H1 (cell line): Measurements from ENCODE around the gene KSR2. TPM values are rescaled to one million over a fixed set of nuclear protein-coding genes. Genes with fewer than 3 reads are reported as not detected.

Experiments used
- CTCF ChIA-PET: fragments of 300-600 bp; sonication (Branson Sonifier 250); formaldehyde crosslinking; loops from one replicate; lab custom pipeline; 2021; ENCODE audit not compliant: partially characterized antibody; lab: Charles Lee
- POLR2A ChIA-PET: fragments of 300-600 bp; sonication (Branson Sonifier 250); formaldehyde crosslinking; loops from one replicate; lab custom pipeline; 2021; ENCODE audit warnings: inconsistent platforms; ENCODE audit not compliant: partially characterized antibody; lab: Charles Lee
- DNase-seq, 2 experiments: peaks; one replicate each; pipeline versions ENCODE4 v3.0.0 to v3.0.0-alpha.2; 2010 to 2022; ENCODE audit warnings: low spot score in 2 of 2, low read depth in 1 of 2, mixed read lengths in 1 of 2
- FAIRE-seq: peaks from 2 replicates; lab custom pipeline; 2011; peaks lifted over from hg19 to GRCh38; lab: Jason Lieb, UNC
- H2AFZ ChIP-seq: 2 replicates; pipeline ENCODE4 v1.8.1; 2012; ENCODE audit warnings: low read length, inconsistent platforms
- H2AK5ac ChIP-seq: 2 replicates; pipeline ENCODE4 v1.6.1; 2013; ENCODE audit warnings: low read depth, low read length
- H2BK120ac ChIP-seq: replicated peaks from 2 replicates; pipeline ENCODE3; 2013; ENCODE audit warnings: low read depth, low read length, inconsistent platforms
- H2BK12ac ChIP-seq: 2 replicates; pipeline ENCODE4 v1.6.1; 2013; ENCODE audit warnings: low read depth, low read length
- H2BK15ac ChIP-seq: 2 replicates; pipeline ENCODE4 v1.6.1; 2013; ENCODE audit warnings: low read length
- H2BK20ac ChIP-seq: 2 replicates; pipeline ENCODE4 v1.6.1; 2013; ENCODE audit warnings: low read length
- H2BK5ac ChIP-seq: 2 replicates; pipeline ENCODE4 v1.6.1; 2013; ENCODE audit warnings: low read depth, low read length
- H3K14ac ChIP-seq: 2 replicates; pipeline ENCODE4 v1.6.1; 2013; ENCODE audit warnings: inconsistent platforms; ENCODE audit not compliant: insufficient read length
- H3K18ac ChIP-seq: 2 replicates; pipeline ENCODE4 v1.6.1; 2013; ENCODE audit warnings: low read length; ENCODE audit errors: extremely low read depth
- H3K23ac ChIP-seq: 2 replicates; pipeline ENCODE4 v1.6.1; 2013; ENCODE audit warnings: inconsistent platforms; ENCODE audit not compliant: insufficient read length
- H3K23me2 ChIP-seq: 2 replicates; pipeline ENCODE4 v1.6.1; 2013; ENCODE audit warnings: low read depth, low read length
- H3K27ac ChIP-seq: 2 replicates; pipeline ENCODE4 v1.6.1; 2011; ENCODE audit warnings: low read depth, low read length, inconsistent platforms
- H3K27me3 ChIP-seq, 4 experiments: replicated peaks in 1 of 4; 1 replicate in 1 of 4; 2 replicates in 3 of 4; pipeline versions ENCODE4 v1.6.1 to v1.8.1; 2011 to 2013; ENCODE audit warnings: low read length in 3 of 4, mild to moderate bottlenecking in 3 of 4, inconsistent platforms in 2 of 4, mixed read lengths in 2 of 4, moderate library complexity in 1 of 4; ENCODE audit not compliant: control insufficient read depth in 3 of 4, insufficient read depth in 3 of 4; ENCODE audit errors: extremely low read depth in 1 of 4
- H3K36me3 ChIP-seq, 4 experiments: 2 replicates each; pipeline versions ENCODE4 v1.6.1 to v1.8.1; 2011 to 2013; ENCODE audit warnings: mild to moderate bottlenecking in 4 of 4, low read length in 3 of 4, moderate library complexity in 2 of 4, control low read depth in 1 of 4, inconsistent platforms in 1 of 4; ENCODE audit not compliant: insufficient read depth in 4 of 4, control insufficient read depth in 2 of 4
- H3K4ac ChIP-seq: replicated peaks from 2 replicates; pipeline ENCODE3; 2013; ENCODE audit warnings: low read length, low read depth, mixed read lengths, inconsistent platforms; ENCODE audit not compliant: insufficient read length
- H3K4me1 ChIP-seq, 4 experiments: replicated peaks in 1 of 4; 1 replicate in 1 of 4; 2 replicates in 3 of 4; pipeline versions ENCODE4 v1.6.1 to v1.8.1; 2011 to 2013; ENCODE audit warnings: low read length in 3 of 4, inconsistent platforms in 2 of 4, mixed read lengths in 1 of 4; ENCODE audit not compliant: insufficient read depth in 4 of 4, control insufficient read depth in 3 of 4
- H3K4me2 ChIP-seq, 2 experiments: 2 replicates each; pipeline versions ENCODE4 v1.6.1 to v1.8.1; 2011 to 2013; ENCODE audit warnings: low read depth in 2 of 2, low read length in 2 of 2, control low read depth in 1 of 2, inconsistent platforms in 1 of 2, mild to moderate bottlenecking in 1 of 2; ENCODE audit not compliant: insufficient read depth in 1 of 2
- H3K4me3 ChIP-seq, 4 experiments: fragments of 200-600, 300-600 bp in 1 of 4; sonication (generic), shearing (Covaris generic), sonication (Bioruptor Twin) in 1 of 4; 2 replicates each; pipeline versions ENCODE4 v1.5.1 to v1.8.1; 2011 to 2016; ENCODE audit warnings: low read length in 4 of 4, low read depth in 3 of 4, control low read depth in 2 of 4, inconsistent platforms in 2 of 4, mild to moderate bottlenecking in 2 of 4, mixed read lengths in 1 of 4, moderate library complexity in 1 of 4; ENCODE audit not compliant: insufficient read depth in 2 of 4; ENCODE audit errors: extremely low read depth in 1 of 4
- H3K56ac ChIP-seq: replicated peaks from 2 replicates; pipeline ENCODE3; 2013; ENCODE audit warnings: low read depth, mild to moderate bottlenecking, mixed read lengths, low read length, inconsistent platforms; ENCODE audit not compliant: insufficient read length
- H3K79me1 ChIP-seq: 2 replicates; pipeline ENCODE4 v1.6.1; 2013; ENCODE audit warnings: low read depth, low read length, control low read depth
- H3K79me2 ChIP-seq, 2 experiments: 2 replicates each; pipeline versions ENCODE4 v1.6.1 to v1.8.1; 2012 to 2013; ENCODE audit warnings: low read length in 2 of 2, mild to moderate bottlenecking in 2 of 2, inconsistent platforms in 1 of 2; ENCODE audit not compliant: insufficient read depth in 2 of 2, control insufficient read depth in 1 of 2
- H3K9ac ChIP-seq, 4 experiments: replicated peaks in 1 of 4; 1 replicate in 1 of 4; 2 replicates in 3 of 4; pipeline versions ENCODE4 v1.6.1 to v1.8.1; 2011 to 2013; ENCODE audit warnings: low read depth in 3 of 4, low read length in 3 of 4, control low read depth in 2 of 4, mild to moderate bottlenecking in 2 of 4, moderate library complexity in 2 of 4, inconsistent platforms in 1 of 4; ENCODE audit errors: extremely low read depth in 1 of 4
- H3K9me3 ChIP-seq, 2 experiments: 2 replicates each; pipeline versions ENCODE4 v1.6.1 to v1.8.1; 2012 to 2013; ENCODE audit warnings: mild to moderate bottlenecking in 2 of 2, moderate library complexity in 2 of 2, control low read depth in 1 of 2, inconsistent platforms in 1 of 2, low read depth in 1 of 2, low read length in 1 of 2, mixed read lengths in 1 of 2; ENCODE audit not compliant: insufficient read depth in 2 of 2
- H4K20me1 ChIP-seq, 2 experiments: replicated peaks in 1 of 2; 2 replicates each; pipeline versions ENCODE3 to v1.8.1; 2011 to 2013; ENCODE audit warnings: inconsistent platforms in 2 of 2, low read length in 2 of 2, mild to moderate bottlenecking in 1 of 2; ENCODE audit not compliant: insufficient read depth in 2 of 2, control insufficient read depth in 1 of 2
- H4K5ac ChIP-seq: 2 replicates; pipeline ENCODE4 v1.6.1; 2013; ENCODE audit warnings: low read length, low read depth, mixed read lengths, inconsistent platforms; ENCODE audit not compliant: insufficient read length
- H4K8ac ChIP-seq: 2 replicates; pipeline ENCODE4 v1.8.0; 2013; ENCODE audit warnings: mild to moderate bottlenecking, moderate library complexity, low read length, inconsistent platforms; ENCODE audit not compliant: insufficient read depth; ENCODE audit errors: extremely low read depth
- H4K91ac ChIP-seq: replicated peaks from 2 replicates; pipeline ENCODE3; 2013; ENCODE audit warnings: low read length, mixed read lengths, inconsistent platforms; ENCODE audit not compliant: insufficient read length
- ATF2 ChIP-seq: IDR thresholded peaks from 2 replicates; pipeline ENCODE4 v1.6.1; 2012; ENCODE audit warnings: low read length, inconsistent platforms
- BCL11A ChIP-seq, 2 experiments: IDR thresholded peaks; one replicate each; pipeline ENCODE4 v1.6.1; 2011; ENCODE audit warnings: low read depth in 2 of 2, low read length in 2 of 2, mild to moderate bottlenecking in 2 of 2
- BRCA1 ChIP-seq: IDR thresholded peaks from 2 replicates; pipeline ENCODE4 v1.6.1; 2012; ENCODE audit warnings: low read depth, low read length, improper control_type of control experiment
- CBX5 ChIP-seq: fragments of 300-800, 300-1000 bp; sonication (generic); IDR thresholded peaks from 2 replicates; pipeline ENCODE4 v1.7.1; 2016; ENCODE audit warnings: antibody characterized with exemption, low read length, low read depth
- CBX8 ChIP-seq: fragments of 300-800, 300-1000 bp; sonication (generic); IDR thresholded peaks from 2 replicates; pipeline ENCODE4 v1.7.1; 2016; ENCODE audit warnings: low read depth, low read length, borderline replicate concordance
- HDAC6 ChIP-seq: IDR thresholded peaks from one replicate; pipeline ENCODE4 v1.7.1; 2012; ENCODE audit warnings: low read depth, mild to moderate bottlenecking, inconsistent platforms, low read length, moderate library complexity
- JUND ChIP-seq: IDR thresholded peaks from 2 replicates; pipeline ENCODE4 v1.6.1; 2011; ENCODE audit warnings: mild to moderate bottlenecking, improper control_type of control experiment, low read length
- NRF1 ChIP-seq: IDR thresholded peaks from 2 replicates; pipeline ENCODE4 v1.6.1; 2011; ENCODE audit warnings: mild to moderate bottlenecking, low read depth, low read length, improper control_type of control experiment
- POLR2AphosphoS5 ChIP-seq: IDR thresholded peaks from 2 replicates; pipeline ENCODE4 v1.6.1; 2011; ENCODE audit warnings: low read depth, low read length
- SRF ChIP-seq: IDR thresholded peaks from 2 replicates; pipeline ENCODE4 v1.6.1; 2011; ENCODE audit warnings: mild to moderate bottlenecking, low read depth, low read length, moderate library complexity
- SUZ12 ChIP-seq: fragments of 200-600 bp; sonication (generic); IDR thresholded peaks from 2 replicates; pipeline ENCODE4 v1.6.1; 2012; ENCODE audit warnings: mild to moderate bottlenecking, inconsistent platforms, low read length, moderate library complexity, mixed read lengths
- TAF1 ChIP-seq: IDR thresholded peaks from 2 replicates; pipeline ENCODE4 v1.6.1; 2011; ENCODE audit warnings: mild to moderate bottlenecking, low read depth, low read length
- TEAD4 ChIP-seq: IDR thresholded peaks from 2 replicates; pipeline ENCODE4 v1.6.1; 2012; ENCODE audit warnings: low read depth, low read length, inconsistent platforms, mixed read lengths
- YY1 ChIP-seq: IDR thresholded peaks from 2 replicates; pipeline ENCODE4 v1.6.1; 2011; ENCODE audit warnings: low read depth, mild to moderate bottlenecking, low read length
- WGBS, 2 experiments: shearing (Covaris generic) in 1 of 2; methylation state at CpG; one replicate each; pipeline versions ENCODE4 v1.1.6 to v1.1.7; 2013 to 2015; ENCODE audit warnings: low lambda C conversion rate in 2 of 2, mixed read lengths in 2 of 2, inconsistent platforms in 1 of 2, low coverage in 1 of 2, missing lambda C conversion rate in 1 of 2; ENCODE audit not compliant: insufficient replicate concordance in 2 of 2, insufficient coverage in 1 of 2, insufficient read length in 1 of 2; ENCODE audit errors: extremely low coverage in 1 of 2, missing lambda C conversion rate in 1 of 2; 5-methylcytosine and 5-hydroxymethylcytosine counted together
- polyA plus RNA-seq, 7 experiments: library from polyadenylated mRNA; depleted of rRNA in 3 of 7; stranded (reverse) in 5 of 7; unstranded in 2 of 7; fragments of >200 nt in 5 of 7; fragments of 200-250 nt in 2 of 7; gene quantifications; 1 replicate in 5 of 7; 2 replicates in 1 of 7; 4 replicates in 1 of 7; pipeline versions ENCODE4 v1.2.1 to v1.2.3, GENCODE V29; 2011 to 2013; ENCODE audit warnings: missing spikeins in 2 of 7, mixed read lengths in 2 of 7
- total RNA-seq: library from RNA; stranded (reverse); fragmentation: NEBNext Ultra II Directional; extraction: Animal tissue kit (Norgen Biotek cat#: 25700); gene quantifications from 2 replicates; pipeline ENCODE4 v1.2.1, GENCODE V29; 2021

KSR2 gene
- total and polyA plus RNA-seq, 2 of the 8 experiments (the other 6 are each of a cell fraction or from before 2014, with no cell fraction given) = 0.74 to 2.2 TPM

- H4K5ac ChIP-seq = no peak overlapping the region
- H3K14ac ChIP-seq = no peak overlapping the region
- H4K8ac ChIP-seq = no peak overlapping the region
- POLR2A ChIA-PET = no interaction called here
- H3K79me2 ChIP-seq = peaks cover 8 to 16% of the 10 kb centered on the region in 2 experiments; a peak in 3 of 4 replicates
- H2BK12ac ChIP-seq = no peak overlapping the region
- H3K18ac ChIP-seq = no peak overlapping the region
- no peak overlapping the region for H2BK15ac ChIP-seq
- H3K27me3 ChIP-seq = no peaks in the 10 kb centered on the region
- no peak overlapping the region for H3K4me3 ChIP-seq
- H2AK5ac ChIP-seq = no peak overlapping the region
- CTCF ChIA-PET = interaction anchor here (0.9 to 2.9 kb wide), 2 partner anchors 41 to 140 kb away, joined by 3 to 16 read pairs; no protein-coding TSS in a partner anchor
- FAIRE-seq = no peak
- no peak overlapping the region for H3K27ac ChIP-seq
- H3K23me2 ChIP-seq = peaks cover 3% of the 10 kb centered on the region
- H4K91ac ChIP-seq = no peak overlapping the region
- no peak overlapping the region for H3K4ac ChIP-seq
- no peak overlapping the region for H2AFZ ChIP-seq
- H3K36me3 ChIP-seq = peaks cover 7 to 17% (median 14%) of the 10 kb centered on the region in 4 experiments
- H3K4me2 ChIP-seq = no peak overlapping the region
- H3K9ac ChIP-seq = no peak overlapping the region
- no peaks in the 10 kb centered on the region for H3K79me1 ChIP-seq
- H2BK120ac ChIP-seq = no peak overlapping the region
- H2BK5ac ChIP-seq = no peak overlapping the region
- no peak overlapping the region for H3K23ac ChIP-seq
- no peak overlapping the region for H2BK20ac ChIP-seq
- WGBS, 2 experiments = 94% methylated on average over 2 of the region's 2 CpGs; no CpG with 5 or more reads in 1 of the 2 experiments
- no peak for DNase-seq
- no peaks in the 10 kb centered on the region; a peak in 1 of 7 replicates for H3K4me1 ChIP-seq
- no peaks in the 10 kb centered on the region for H3K9me3 ChIP-seq
- no peaks in the 10 kb centered on the region for H4K20me1 ChIP-seq
- no peak overlapping the region for H3K56ac ChIP-seq
- TF ChIP-seq BRCA1 (no peak), HDAC6 (no peak), BCL11A (IDR thresholded peaks at IDR 0.05; ENCODE audit: low read depth in 2 of 2, low read length in 2 of 2) (no peak), JUND (no peak), CBX5 (no peak), TEAD4 (no peak), SRF (no peak), ATF2 (no peak), CBX8 (no peak), NRF1 (no peak), YY1 (no peak), TAF1 (no peak), SUZ12 (no peak), POLR2AphosphoS5 (no peak)
Observed at GRCh38 chr12:118015306-118015705, 46.5 kb upstream of the KSR2 start.
